GM12892 (cell line): Measurements from ENCODE around the gene RFTN1.

ENCODE experiments used
- POLR2A ChIP-seq: IDR thresholded peaks from 2 replicates; pipeline ENCODE4 v1.6.1; 2011; ENCODE audit warnings: low read depth, low read length, control low read depth
- TAF1 ChIP-seq: IDR thresholded peaks from 2 replicates; pipeline ENCODE4 v1.6.1; 2011; ENCODE audit warnings: low read depth, mild to moderate bottlenecking, control low read depth, low read length, borderline replicate concordance

DNA sequence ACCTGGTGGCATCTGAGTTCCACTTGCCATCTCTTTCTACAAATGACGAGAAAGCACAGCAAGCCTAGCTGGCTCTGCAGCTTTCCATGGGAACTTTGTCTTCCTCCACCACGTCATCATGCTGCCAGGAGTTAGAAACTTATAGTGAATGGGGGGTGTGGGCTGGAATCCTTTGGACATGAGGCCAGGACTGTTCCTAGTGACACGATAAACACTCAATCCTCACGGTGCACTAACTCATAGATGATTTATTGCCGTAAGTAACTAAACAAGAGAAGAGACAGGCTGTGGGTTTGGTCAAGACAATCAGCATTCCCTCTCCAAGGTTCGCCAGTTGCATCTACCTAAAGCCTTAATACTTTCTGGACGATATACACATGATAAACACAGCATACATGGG, 197.9 kb downstream of the RFTN1 start:
- TF ChIP-seq POLR2A (no peak), TAF1 (no peak)
